GM12874 (cell line): ENCODE results near the gene RTF1.

ENCODE experiments used
- TF ChIP-seq, protein P1 (sequence below): IDR thresholded peaks from 2 replicates; pipeline ENCODE4 v1.5.1; 2011; ENCODE audit warnings: low read depth, mild to moderate bottlenecking, control low read depth, low read length, moderate library complexity; ENCODE audit not compliant: insufficient read depth

Gene RTF1

GRCh38 chr15:41486286-41486685 lies 69.4 kb downstream of the RTF1 start:
- TF ChIP-seq, protein P1, sequence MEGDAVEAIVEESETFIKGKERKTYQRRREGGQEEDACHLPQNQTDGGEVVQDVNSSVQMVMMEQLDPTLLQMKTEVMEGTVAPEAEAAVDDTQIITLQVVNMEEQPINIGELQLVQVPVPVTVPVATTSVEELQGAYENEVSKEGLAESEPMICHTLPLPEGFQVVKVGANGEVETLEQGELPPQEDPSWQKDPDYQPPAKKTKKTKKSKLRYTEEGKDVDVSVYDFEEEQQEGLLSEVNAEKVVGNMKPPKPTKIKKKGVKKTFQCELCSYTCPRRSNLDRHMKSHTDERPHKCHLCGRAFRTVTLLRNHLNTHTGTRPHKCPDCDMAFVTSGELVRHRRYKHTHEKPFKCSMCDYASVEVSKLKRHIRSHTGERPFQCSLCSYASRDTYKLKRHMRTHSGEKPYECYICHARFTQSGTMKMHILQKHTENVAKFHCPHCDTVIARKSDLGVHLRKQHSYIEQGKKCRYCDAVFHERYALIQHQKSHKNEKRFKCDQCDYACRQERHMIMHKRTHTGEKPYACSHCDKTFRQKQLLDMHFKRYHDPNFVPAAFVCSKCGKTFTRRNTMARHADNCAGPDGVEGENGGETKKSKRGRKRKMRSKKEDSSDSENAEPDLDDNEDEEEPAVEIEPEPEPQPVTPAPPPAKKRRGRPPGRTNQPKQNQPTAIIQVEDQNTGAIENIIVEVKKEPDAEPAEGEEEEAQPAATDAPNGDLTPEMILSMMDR: no peak

DNA sequence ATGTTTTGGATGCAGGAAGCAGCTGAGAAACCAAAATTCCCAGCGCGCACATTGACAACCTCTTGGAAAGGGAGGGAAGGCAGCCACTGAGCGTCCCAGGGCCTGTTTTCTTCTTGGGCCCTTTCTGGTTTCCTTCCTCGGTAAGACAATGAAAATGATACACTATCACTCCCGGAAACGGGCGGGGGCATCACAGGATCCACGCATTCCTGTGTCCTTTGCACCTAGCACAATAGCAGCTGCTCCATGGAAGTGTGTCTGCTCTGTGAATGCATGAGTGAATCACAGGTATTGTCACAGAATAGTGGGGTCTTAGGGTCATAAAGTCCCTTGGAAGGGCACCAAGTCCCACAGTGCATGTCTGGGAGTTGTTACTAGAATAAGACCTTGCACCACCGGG lies 70.5 kb downstream of the RTF1 start:
- TF ChIP-seq, protein P1: no peak

DNA sequence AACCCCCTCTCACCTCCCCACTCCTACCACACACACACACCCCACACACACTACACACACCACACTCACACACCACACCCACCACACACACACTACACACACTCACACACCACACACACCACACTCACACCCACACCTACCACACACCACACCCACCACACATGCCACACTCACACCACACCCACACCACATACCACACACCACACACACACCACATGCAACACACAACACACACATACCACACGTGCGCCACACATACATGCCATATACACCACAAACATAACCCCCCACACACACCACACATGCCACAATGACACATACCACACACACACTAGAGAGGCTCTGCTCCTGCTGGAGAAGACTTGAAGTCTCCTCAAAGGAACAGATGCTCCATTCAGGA lies 70.9 kb downstream of the RTF1 start:
- TF ChIP-seq, protein P1: no peak

DNA sequence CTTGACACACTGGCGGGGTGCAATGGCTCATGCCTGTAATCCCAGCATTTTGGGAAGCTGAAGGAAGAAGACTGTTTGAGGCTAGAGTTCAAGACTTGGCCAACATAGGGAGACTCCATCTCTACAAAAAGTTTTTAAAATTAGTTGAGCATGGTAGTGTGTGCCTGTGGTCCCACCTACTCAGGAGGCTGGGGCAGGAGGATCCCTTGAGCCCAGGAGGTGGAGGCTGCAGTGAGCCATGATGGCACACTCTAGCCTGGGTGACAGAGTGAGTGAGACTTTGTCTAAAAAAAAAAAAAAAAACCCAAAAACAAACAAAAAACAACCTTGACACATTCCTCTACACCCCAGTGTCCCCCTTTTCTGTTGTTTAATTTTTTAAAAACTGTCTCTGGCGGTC lies 72.7 kb downstream of the RTF1 start:
- TF ChIP-seq, protein P1: no peak

- TF ChIP-seq, protein P1: no peak
These were observed 73.5 kb downstream of the RTF1 start for GRCh38 chr15:41490355-41490754.

DNA sequence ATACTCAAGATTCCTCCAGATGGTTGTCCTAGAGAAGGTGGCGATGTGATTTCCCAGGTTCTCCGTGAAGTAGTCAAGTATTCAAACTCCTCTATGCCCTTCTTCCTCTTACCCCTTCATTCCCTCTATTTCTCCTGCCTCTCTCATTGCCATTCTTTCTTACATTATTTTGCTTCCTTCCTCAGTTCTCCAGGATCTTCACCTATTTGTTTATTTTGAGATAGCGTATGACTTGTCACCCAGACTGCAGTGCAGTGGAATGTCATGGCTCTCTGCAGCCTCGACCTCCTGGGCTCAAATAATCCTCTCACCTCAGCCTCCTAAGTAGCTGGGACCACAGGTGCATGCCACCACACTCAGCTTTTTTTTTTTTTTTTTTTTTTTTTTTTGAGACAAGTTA lies 75.0 kb downstream of the RTF1 start:
- TF ChIP-seq, protein P1: no peak

- TF ChIP-seq, protein P1: no peak
These were observed 75.8 kb downstream of the RTF1 start for GRCh38 chr15:41492597-41493204.
